HEK293 (cell line): Measurements from ENCODE around the gene DEPDC5.

Experiments used
- RBAK ChIP-seq: fragments of 450-650 bp; formaldehyde crosslinking; IDR thresholded peaks from 2 replicates; pipeline ENCODE4 v1.5.1; 2016; ENCODE audit warnings: missing biosample characterization, missing genetic modification characterization
- SP2 ChIP-seq: fragments of 450-650 bp; formaldehyde crosslinking; IDR thresholded peaks from 2 replicates; pipeline ENCODE4 v1.5.1; 2016; ENCODE audit warnings: missing biosample characterization, missing genetic modification characterization
- TF ChIP-seq, protein P1 (sequence below): fragments of 450-650 bp; formaldehyde crosslinking; IDR thresholded peaks from 2 replicates; pipeline ENCODE4 v1.5.1; 2016; ENCODE audit warnings: missing biosample characterization, missing genetic modification characterization

DNA sequence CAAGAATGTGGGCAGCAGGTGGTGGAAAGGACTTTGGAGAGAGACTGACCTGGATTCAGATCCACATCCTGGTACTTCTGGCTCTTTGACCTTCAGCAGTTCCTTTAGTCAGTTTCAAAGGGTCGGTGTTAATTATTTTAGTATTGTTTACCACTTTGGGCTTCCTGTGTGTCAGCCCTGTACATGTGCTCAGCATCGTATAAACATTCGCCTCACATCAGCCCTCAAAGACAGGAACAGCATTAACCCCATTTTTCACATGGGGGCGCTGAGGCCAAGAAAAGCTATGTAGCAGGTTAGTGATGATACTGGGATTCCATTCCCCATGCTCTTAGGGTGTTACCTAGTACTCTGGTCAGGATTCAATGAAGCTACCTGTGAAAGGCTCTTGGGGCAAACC, 118.4 kb downstream of the DEPDC5 start:
- TF ChIP-seq SP2 (tag by site-specific recombination), result no peak
- TF ChIP-seq RBAK, result no peak
- TF ChIP-seq, protein P1, sequence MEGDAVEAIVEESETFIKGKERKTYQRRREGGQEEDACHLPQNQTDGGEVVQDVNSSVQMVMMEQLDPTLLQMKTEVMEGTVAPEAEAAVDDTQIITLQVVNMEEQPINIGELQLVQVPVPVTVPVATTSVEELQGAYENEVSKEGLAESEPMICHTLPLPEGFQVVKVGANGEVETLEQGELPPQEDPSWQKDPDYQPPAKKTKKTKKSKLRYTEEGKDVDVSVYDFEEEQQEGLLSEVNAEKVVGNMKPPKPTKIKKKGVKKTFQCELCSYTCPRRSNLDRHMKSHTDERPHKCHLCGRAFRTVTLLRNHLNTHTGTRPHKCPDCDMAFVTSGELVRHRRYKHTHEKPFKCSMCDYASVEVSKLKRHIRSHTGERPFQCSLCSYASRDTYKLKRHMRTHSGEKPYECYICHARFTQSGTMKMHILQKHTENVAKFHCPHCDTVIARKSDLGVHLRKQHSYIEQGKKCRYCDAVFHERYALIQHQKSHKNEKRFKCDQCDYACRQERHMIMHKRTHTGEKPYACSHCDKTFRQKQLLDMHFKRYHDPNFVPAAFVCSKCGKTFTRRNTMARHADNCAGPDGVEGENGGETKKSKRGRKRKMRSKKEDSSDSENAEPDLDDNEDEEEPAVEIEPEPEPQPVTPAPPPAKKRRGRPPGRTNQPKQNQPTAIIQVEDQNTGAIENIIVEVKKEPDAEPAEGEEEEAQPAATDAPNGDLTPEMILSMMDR (tag by site-specific recombination), result no peak
